ENCODE measurements around the gene LYST. TPM values are rescaled to one million over a fixed set of nuclear protein-coding genes. Genes with fewer than 3 reads are reported as not detected.

LYST gene
- total RNA-seq, 2 donors from 2014 or later: 68.8 to 91.2 TPM

DNA sequence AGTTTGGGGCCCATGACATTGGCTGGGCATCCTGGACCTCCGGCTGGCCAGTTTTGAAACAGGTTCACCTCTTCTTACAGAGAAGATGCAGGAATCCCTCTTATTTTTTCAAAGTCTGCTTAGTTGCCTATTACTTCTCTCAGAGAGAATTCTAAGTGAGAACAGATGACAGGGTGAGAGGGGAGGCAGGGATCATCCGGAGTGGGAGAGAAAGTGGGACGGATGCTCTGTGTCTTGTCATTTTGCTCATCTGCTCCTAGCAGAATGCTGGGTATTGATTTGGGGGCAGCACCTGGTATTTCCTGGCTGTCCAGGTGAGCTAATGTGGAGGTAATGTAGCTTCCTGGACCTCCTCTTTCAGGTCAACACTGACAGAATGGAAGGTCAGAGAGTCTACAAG is 249.6 kb downstream of the LYST start:
- Mint-ChIP-seq H3K27me3 (peaks cover 0 to under 1% of the 10 kb centered on the region in 2 donors), H3K4me3 (no peak overlapping the region), H3K27ac (no peak overlapping the region), H3K4me1 (ENCODE audit: low read depth in 2 of 2) (no peaks in the 10 kb centered on the region), H3K9me3 (no peaks in the 10 kb centered on the region), H3K36me3 (no peaks in the 10 kb centered on the region)
- DNase-seq (ENCODE audit: low spot score): no peak
- no peak for ATAC-seq

DNA sequence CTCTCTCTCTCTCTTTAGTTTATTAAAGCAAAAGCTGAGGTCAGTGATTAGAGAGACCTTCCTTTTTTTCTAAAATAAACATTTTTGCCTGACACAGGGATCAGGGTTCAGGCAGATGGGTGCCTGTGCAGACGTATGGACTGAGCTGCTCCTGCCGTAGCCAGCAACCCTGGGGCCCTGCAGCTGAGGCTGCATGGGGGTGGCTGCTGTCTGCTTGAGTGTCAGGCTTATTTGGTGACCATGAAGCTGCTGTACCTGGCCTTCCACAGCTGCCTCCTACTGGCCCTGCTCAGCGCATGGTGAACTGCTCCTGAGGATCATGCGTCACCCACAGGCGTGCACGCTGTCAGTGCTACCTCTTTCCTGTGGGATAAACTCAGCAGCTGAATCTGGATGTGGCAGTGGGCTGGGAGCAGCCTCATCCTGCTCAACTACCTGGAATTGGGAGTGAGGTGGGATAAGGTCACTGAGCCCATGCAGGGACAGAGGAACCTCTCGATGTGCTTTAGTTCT is 252.2 kb downstream of the LYST start:
- no peaks in the 10 kb centered on the region for H3K36me3 Mint-ChIP-seq
- no peaks in the 10 kb centered on the region for H3K27me3 Mint-ChIP-seq
- ATAC-seq (peak in 1 of 2 donors; percentile 27), DNase-seq (ENCODE audit: low spot score) (no peak)
- no peaks in the 10 kb centered on the region for H3K9me3 Mint-ChIP-seq
- H3K4me1 Mint-ChIP-seq (ENCODE audit: low read depth in 2 of 2): no peaks in the 10 kb centered on the region
- no peak overlapping the region for H3K27ac Mint-ChIP-seq
- no peak overlapping the region for H3K4me3 Mint-ChIP-seq

DNA sequence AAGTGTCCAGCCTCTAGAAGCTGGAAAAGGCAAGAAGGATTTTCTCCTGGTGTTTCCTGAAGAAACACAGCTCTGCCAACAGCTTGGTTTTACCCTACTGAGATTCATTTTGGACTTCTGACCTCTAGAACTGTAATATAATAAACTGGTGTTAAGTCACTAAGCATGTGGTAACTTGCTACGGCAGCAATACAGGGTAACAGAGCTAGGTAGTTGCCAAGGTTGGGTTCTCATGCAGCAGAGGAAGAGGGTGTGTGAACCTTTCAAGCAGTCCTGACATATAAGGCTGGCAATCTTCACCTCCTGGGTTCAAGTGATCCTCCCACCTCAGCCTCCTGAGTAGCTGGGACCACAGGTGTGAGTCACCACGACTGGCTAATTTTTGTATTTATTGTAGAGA is 253.1 kb downstream of the LYST start:
- Mint-ChIP-seq H3K4me1 (ENCODE audit: low read depth in 2 of 2) (no peaks in the 10 kb centered on the region), H3K36me3 (no peaks in the 10 kb centered on the region), H3K4me3 (no peak overlapping the region), H3K27ac (no peak overlapping the region), H3K27me3 (no peaks in the 10 kb centered on the region), H3K9me3 (no peaks in the 10 kb centered on the region)
- DNase-seq (ENCODE audit: low spot score): no peak
- no peak for ATAC-seq

DNA sequence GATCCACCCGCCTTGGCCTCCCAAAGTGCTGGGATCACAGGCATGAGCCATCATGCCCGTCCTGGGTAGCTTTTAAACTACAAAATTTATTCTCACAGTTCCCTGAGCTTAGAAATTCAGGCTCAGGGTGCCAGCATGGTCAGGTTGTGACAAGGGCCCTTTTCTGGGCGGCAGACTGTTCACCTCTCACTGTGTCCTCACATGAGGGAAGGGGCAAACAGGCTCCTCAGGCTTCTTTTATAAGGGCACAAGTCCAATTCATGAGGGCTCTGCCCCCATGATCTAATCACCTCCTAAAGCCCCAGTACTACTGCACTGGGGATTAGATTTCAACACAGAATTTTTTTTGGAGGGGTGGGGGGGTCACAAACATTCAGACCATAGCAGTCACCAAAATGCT is 253.9 kb downstream of the LYST start:
- Mint-ChIP-seq H3K27me3 (no peaks in the 10 kb centered on the region), H3K4me1 (ENCODE audit: low read depth in 2 of 2) (no peaks in the 10 kb centered on the region), H3K4me3 (no peak overlapping the region), H3K36me3 (no peaks in the 10 kb centered on the region), H3K27ac (no peak overlapping the region), H3K9me3 (no peaks in the 10 kb centered on the region)
- no peak for ATAC-seq
- no peak for DNase-seq (ENCODE audit: low spot score)

Other genes starting within 250 kb of the LYST start
- under 1 TPM in 1 of 2 donors, not detected in 1; 0.19 TPM for gene GNG4, start 217.1 kb downstream of the LYST start, total RNA-seq
- gene NID1, start 198.2 kb upstream of the LYST start, total RNA-seq: not detected